ENCODE data around the gene IGBP1.
A peak's percentile ranks its signal among the peaks of the same experiment; 100 is the strongest.
"Not testable (repeated sequence)": the region's sequence is repeated elsewhere in the genome, so short reads cannot be mapped to it uniquely, and the experiment has no call there.

Gene IGBP1

DNA sequence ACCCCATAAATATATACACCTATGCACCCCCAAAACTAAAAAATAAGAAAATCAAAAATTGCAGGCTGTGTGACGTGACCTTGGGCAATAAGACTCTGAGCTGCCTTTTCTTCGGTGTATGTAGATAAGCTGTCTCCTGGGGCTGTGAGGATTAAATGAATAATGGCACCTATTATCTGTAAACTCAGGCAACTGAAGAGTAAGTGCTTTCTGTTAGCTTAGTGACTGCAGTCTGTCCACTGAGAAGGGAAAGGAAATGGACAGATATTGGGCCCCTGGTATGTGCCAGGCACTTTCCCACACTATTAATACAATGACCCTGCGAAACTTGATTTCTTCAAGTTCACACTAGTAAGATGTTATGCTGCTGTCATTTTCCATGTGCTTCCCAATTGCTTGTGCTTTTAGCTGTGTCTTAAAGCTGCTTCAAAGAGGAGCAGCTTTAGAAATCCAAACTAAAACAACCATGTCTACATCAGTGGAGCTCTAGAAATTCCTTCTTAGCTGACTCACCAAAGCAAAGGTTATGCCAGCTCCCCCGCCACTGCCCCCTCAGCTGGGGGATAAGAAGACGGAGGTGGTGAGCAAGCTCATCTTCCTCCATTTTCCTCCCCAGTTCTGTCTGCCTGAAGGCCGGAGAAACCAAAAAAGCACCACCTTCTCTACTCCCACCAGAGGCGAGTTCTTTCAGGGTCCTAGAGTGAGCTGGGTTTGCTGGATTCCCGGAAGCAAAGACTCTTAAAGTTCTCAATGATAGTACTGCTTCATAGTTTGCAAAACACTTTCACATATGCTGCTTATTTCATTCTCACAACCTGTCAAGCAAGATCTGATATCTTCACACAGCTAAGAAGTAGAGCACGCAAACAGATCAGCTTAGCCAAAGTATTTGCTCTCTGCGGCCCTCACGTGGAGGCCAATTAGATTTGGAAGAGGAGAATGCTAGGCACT is 35.3 kb downstream of the IGBP1 start:
- DNase-seq = no peak

DNA sequence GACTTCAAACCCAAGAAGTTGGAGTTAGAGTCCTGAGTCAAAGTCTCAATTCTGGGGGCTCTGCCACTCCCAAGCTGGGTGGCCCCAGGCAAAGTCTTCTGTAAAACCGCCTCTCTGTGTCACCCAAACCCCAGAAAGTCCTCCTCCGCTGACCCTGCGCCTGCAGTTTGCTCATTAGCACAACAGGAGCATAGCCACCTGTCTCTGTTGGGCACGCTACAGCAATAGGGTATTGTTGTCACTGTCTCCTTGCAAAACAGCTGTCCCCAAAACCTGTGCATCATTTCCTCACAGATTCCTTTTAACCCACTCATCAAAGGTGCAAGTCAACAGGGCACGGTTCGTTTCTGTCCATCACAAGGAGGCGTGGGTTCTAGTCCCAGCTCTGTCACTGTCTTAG is 36.0 kb downstream of the IGBP1 start:
- no peak for DNase-seq

DNA sequence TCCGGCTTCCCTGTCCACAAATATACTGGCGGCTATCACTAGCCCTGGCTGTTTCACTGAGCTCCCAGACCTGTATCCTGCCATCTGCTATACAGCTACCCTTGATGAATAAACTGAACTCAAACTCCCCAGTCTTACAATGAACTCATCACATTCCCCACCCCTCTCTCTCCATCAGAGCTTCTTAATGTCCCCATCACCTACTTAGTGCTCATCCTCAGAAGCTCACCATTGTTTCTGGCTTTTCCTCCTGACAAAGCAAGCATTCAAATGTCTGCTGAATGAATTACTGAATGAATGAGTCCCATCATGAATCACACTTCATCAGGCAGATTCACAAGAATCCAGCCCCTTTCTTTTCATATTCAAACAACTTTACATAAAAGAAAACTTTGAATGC is 38.4 kb downstream of the IGBP1 start:
- no peak for DNase-seq

DNA sequence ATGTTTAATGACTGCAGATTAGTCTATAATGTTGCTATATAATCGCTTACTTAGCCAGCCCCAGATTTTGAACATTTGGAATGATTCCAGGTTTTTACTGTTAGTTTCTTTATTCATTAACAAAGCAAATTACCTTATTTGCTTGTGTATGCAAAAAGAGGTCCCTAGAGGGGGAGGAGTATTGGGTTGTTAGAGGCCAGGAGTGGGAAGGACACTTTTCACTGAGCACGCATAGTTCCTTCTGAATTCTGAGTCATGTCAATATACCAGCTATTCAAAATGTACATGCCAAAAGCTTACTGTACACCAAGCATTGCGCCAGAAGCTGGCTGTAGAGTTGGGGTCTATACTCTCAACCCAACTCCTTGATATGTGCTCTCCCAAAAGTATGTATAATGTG is 39.0 kb downstream of the IGBP1 start:
- DNase-seq = no peak

DNA sequence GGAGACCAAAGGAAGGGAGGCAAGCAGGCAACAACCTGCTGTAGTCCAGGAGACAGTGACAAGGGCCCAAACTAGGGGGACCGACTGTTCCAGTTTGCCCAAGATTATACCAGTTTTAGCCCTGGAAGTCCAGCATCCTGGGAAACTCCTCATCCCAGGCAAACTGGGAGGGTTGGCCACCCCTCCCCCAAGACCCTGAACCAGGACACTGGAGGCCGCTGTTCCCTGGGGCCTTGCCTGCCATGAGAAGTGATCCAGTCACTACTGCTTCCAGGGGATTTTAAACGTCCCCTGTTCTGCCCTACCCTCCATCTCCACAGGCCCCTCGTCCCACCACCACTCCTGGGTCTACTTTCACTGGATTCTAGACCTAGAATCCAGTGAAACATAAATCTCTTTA is 39.7 kb downstream of the IGBP1 start:
- DNase-seq = no peak

DNA sequence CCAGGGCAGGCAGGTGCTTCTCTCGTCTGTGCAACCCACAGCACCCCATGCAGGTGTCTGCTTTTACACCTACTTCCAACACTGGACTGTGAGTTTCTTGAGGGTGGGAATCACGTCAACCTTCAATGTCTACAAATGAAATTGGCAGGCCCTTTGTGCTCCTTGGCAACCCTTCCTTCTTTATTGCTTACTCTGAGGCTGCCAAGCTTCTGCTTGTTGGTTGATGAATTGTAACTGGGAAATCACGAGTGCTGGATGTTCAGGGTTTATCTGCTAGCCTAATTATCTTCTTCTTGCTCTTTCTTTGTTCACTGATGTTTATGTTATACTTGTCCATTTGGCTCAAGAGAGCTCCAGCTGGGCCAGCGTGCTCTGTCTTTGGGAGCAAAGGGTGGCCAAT is 41.5 kb downstream of the IGBP1 start:
- no peak for DNase-seq

DNA sequence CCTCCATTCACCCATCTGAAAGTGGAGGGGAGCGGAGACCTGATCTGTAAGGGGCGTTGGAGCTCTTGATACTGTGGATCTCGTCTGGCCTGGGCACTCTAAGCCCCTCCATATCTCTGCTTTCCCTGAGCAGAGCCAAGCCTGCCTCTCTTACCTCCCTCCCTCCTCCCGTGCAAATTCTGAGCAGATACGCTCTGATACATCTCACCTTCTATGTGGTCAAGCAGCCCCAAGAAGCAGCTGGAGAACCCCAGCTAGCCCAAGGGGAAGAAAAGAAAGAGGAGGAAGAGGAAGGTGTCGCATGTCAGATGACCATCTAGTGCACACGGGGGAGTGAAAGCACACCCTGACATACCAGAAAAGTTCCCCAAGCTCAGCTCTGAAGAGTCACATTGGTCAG is 42.1 kb downstream of the IGBP1 start:
- no peak for DNase-seq

DNA sequence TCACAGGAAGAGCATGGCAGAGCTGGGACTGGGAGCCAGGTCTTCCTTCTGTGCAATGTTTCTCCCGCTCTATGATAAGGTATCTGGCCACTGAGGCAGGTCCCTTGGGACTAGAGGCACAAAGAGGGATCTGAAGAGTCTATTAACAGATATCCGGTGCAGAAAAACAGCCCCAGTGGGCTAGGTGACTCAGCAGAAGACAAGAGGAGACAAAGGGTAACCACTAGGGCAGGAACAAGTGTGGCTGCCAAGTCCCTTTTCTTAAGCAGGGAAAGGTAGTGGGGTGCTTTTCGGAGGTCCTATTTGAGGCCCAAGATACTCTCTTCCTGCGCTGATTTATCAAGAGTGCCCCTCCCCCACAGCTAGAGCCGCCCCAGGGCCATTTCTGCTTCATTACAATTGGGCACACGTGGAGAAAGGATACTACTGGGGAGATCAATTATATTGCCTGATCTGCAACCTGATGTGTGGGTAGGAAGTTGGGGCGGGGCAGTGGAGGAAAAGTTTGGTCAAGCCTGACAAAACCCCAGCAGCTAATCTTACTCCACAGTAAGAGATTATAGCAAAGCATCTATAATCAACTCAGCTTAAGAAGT is 43.8 kb downstream of the IGBP1 start, which contains the start of gene DGAT2L6:
DGAT2L6 (plus strand) TSS at position 546 of the 596 bp plus-strand sequence. CDS start 100 bp downstream, outside the sequence.
- DNase-seq = no peak

DNA sequence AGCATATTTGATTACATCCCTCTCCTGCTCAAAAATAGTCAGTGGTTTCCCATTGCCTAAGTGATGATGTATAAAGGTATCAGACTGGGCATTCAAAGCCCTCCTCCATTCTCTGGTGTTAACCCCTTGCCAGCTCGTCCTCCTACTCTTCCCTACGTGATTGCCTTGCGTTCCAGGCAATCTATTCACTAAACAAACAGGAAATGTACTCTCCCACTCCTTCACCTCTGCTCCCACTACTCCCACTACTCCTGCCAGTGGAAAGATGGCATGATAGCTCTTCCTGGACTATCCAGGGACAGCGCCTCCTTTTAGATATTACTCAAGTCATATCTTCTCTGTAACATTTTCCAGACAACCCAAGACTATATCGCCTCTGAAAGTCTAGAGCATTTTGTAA is 49.8 kb downstream of the IGBP1 start:
- DNase-seq = no peak

DNA sequence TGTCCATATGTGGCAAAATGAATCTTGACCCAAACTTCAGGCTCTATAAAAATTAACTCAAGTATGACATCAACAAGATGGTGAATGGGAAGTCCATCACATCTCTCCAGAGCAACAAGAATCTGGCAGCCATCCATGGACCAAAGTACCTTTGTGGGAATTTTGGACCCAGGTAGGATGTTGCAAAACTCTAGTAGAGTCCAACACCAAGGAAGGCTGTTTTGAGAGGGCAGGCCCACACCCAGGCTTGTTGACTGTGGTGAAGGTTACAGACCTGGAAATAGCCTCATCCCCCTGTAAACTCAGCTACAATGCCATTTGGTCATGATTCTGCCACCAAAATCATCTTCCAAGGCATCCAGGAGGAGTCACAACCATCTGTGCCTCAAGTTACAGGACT is 57.0 kb downstream of the IGBP1 start:
- no peak for DNase-seq

DNA sequence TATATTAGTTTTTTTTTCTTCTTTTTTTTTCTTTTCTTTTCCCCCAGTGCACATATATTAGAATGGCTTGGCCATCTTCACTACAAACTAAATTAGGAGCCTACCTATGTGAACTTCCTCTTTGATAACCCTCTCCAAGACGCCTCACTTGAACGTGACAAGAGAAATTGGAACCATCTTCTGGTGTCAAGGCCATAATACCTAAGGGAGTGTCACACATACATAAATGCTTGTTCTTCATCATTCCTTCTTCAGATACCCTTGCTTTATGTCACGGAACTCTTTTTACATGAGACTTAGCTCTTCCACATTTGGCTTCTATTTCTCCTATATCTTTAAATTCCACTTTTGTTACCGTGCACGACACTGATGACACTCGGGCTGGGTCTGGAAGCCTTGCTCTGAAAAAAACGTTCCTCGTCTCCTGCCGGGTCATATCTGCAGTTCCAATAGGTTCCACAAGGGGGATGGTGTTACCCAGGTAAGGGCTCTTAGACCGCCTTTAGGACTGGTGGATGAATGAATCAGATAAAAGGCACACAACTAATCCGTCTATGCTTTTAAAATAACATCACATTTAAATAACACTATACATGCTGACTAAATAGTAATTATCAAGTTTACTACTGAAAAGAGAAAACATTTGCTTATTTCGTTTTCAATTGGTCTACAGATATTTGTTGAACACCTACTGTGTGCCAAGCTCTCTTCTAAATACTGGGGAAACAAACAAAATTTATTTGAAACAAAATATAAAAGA is 63.9 kb downstream of the IGBP1 start:
- peak; percentile 66 for DNase-seq

DNA sequence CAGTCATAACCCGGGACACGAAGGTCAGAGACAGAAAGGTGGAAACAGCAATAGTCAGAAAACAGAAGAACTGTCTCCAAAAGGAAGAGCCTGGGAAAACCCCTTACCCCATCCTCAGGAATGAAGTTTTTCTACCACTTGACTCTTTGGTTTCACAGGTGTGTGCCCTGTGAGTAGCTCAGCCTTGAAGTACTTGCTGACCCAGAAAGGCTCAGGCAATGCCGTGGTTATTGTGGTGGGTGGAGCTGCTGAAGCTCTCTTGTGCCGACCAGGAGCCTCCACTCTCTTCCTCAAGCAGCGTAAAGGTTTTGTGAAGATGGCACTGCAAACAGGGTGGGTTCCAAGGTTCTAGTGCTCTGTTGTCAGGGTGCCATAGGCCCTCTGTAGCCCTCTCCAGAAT is 68.5 kb downstream of the IGBP1 start:
- DNase-seq = no peak

DNA sequence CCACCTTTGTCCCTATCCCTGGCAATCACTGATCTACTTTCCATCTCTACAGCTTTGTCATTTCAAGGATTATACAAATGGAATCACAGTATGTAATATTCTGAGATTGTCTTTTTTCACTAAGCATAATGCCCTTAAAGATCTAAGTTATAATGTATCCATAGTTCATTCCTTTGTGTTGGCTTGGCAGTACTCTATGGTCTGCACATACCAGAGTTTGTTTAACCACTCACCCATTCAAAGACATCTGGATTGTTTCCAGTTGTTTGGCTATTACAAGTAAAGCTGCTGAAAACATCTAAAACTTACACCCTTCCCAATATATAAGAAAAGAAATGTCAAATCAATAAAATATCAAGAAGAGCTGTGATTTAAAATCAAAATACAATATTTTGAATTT is 75.2 kb downstream of the IGBP1 start:
- no peak for DNase-seq

DNA sequence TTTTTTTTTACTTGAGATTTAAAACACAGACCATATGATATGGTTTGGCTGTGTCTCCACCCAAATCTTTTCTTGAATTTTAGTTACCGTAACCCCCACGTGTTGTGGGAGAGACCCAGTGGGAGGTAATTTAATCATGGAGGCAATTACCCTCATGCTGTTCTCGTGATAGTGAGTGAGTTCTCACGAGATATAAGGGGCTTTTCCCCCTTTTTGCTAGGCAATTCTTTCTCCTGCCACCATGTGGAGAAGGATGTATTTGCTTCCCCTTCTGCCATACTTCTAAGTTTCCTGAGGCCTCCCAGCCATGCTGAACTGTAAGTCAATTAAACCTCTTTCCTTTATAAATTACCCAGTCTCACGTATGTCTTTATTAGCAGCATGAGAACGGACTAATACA is 76.3 kb downstream of the IGBP1 start:
- not testable (repeated sequence) for DNase-seq

Data from activated CD4-positive, CD25-positive, alpha-beta regulatory T cell treated with anti-CD3 and anti-CD28 coated beads, Interleukin-2, amount 50 U/mL, for 72 hours (primary cell).